Activated CD4-positive, alpha-beta T cell treated with anti-CD3 and anti-CD28 coated beads, Interleukin-2, amount 10 ng/mL, durations not matched to agents 24 days and 14 days (primary cell): Measurements from ENCODE around the gene GSTM5. TPM values are rescaled to one million over a fixed set of nuclear protein-coding genes. Genes with fewer than 3 reads are reported as not detected.
"Not testable (repeated sequence)": the region's sequence is repeated elsewhere in the genome, so short reads cannot be mapped to it uniquely, and the experiment has no call there.

Source experiments
- DNase-seq: peaks from one replicate; pipeline ENCODE4 v3.0.0; 2022
- H3K27ac Mint-ChIP-seq: one replicate; pipeline ENCODE4 v1.8.0; 2022; ENCODE audit warnings: mild to moderate bottlenecking, mixed read lengths
- H3K27me3 Mint-ChIP-seq: one replicate; pipeline ENCODE4 v1.8.0; 2022; ENCODE audit warnings: mixed read lengths
- H3K36me3 Mint-ChIP-seq: one replicate; pipeline ENCODE4 v1.8.0; 2022; ENCODE audit warnings: low read depth, mild to moderate bottlenecking, mixed read lengths
- H3K4me1 Mint-ChIP-seq: one replicate; pipeline ENCODE4 v1.8.0; 2021; ENCODE audit warnings: mixed read lengths
- H3K4me3 Mint-ChIP-seq: one replicate; pipeline ENCODE4 v1.8.0; 2022; ENCODE audit warnings: mild to moderate bottlenecking, moderate library complexity, mixed read lengths
- H3K9me3 Mint-ChIP-seq: one replicate; pipeline ENCODE4 v1.8.0; 2021; ENCODE audit warnings: mixed read lengths
- intact Hi-C: fragments of 100-400 bp; cut with micrococcal nuclease; formaldehyde crosslinking; loops from one replicate; pipeline ENCODE4 v1.15.1; 2023
- total RNA-seq: library from RNA; stranded (reverse); gene quantifications from 2 replicates; pipeline ENCODE4 v1.2.3, GENCODE V29; 2022

Gene GSTM5
- total RNA-seq, 1 donor from 2014 or later: 0.07 TPM

GRCh38 chr1:109765483-109765815 lies 53.4 kb downstream of the GSTM5 start:
- intact Hi-C loops: no loop called here
- no peak overlapping the region for H3K4me3 Mint-ChIP-seq
- H3K9me3 Mint-ChIP-seq: no peaks in the 10 kb centered on the region
- no peaks in the 10 kb centered on the region for H3K27me3 Mint-ChIP-seq
- H3K4me1 Mint-ChIP-seq: peaks cover 4% of the 10 kb centered on the region
- no peak for DNase-seq
- H3K27ac Mint-ChIP-seq: no peak overlapping the region
- H3K36me3 Mint-ChIP-seq: no peaks in the 10 kb centered on the region

GRCh38 chr1:109765896-109766615 lies 54.0 kb downstream of the GSTM5 start:
- intact Hi-C loops: no loop called here
- no peak overlapping the region for H3K4me3 Mint-ChIP-seq
- H3K36me3 Mint-ChIP-seq: no peaks in the 10 kb centered on the region
- no peak overlapping the region for H3K27ac Mint-ChIP-seq
- H3K9me3 Mint-ChIP-seq: no peaks in the 10 kb centered on the region
- peaks cover 4% of the 10 kb centered on the region for H3K4me1 Mint-ChIP-seq
- H3K27me3 Mint-ChIP-seq: no peaks in the 10 kb centered on the region
- no peak for DNase-seq

- H3K36me3 Mint-ChIP-seq, DNase-seq, intact Hi-C loops, H3K4me3 Mint-ChIP-seq, H3K9me3 Mint-ChIP-seq, H3K27me3 Mint-ChIP-seq, H3K27ac Mint-ChIP-seq, H3K4me1 Mint-ChIP-seq: not testable (repeated sequence)
These were observed 55.1 kb downstream of the GSTM5 start for GRCh38 chr1:109766991-109767636.

Other genes starting within 250 kb of the GSTM5 start
- gene SYPL2, start 245.7 kb upstream of the GSTM5 start, total RNA-seq: 0.07 TPM in 1 of 2 replicates, not detected in the other
- gene ATXN7L2, start 228.3 kb upstream of the GSTM5 start, total RNA-seq: 15.1 and 15.6 TPM in 2 replicates
- gene CYB561D1, start 218.2 kb upstream of the GSTM5 start, total RNA-seq: 11.3 and 13.1 TPM in 2 replicates
- 1.1 TPM in 2 replicates for gene AMIGO1, start 202.5 kb upstream of the GSTM5 start, total RNA-seq
- gene GPR61, start 172.4 kb upstream of the GSTM5 start, total RNA-seq: 0.14 TPM in 1 of 2 replicates, not detected in the other
- 8.7 and 8.8 TPM in 2 replicates for gene GNAI3, start 163.6 kb upstream of the GSTM5 start, total RNA-seq
- 0.33 TPM in 2 replicates for gene GNAT2, start 92.6 kb upstream of the GSTM5 start, total RNA-seq
- 92.2 and 97.8 TPM in 2 replicates for gene AMPD2, start 92.4 kb upstream of the GSTM5 start, total RNA-seq
- 6.8 and 9.9 TPM in 2 replicates for gene GSTM4, start 56.2 kb upstream of the GSTM5 start, total RNA-seq
- gene GSTM2, start 44.2 kb upstream of the GSTM5 start, total RNA-seq: 17.5 and 18.4 TPM in 2 replicates
- 92.2 and 94.2 TPM in 2 replicates for gene GSTM1, start 24.4 kb upstream of the GSTM5 start, total RNA-seq
- gene GSTM3, start 28.8 kb downstream of the GSTM5 start, total RNA-seq: 12.4 and 13.0 TPM in 2 replicates
- gene EPS8L3, start 51.7 kb downstream of the GSTM5 start, total RNA-seq: not detected in 2 replicates
- gene CSF1, start 198.6 kb downstream of the GSTM5 start, total RNA-seq: 190 and 193 TPM in 2 replicates